Endometrium (tissue), 2 donors: ENCODE data around the gene TECTA.
"Not testable (repeated sequence)": the region's sequence is repeated elsewhere in the genome, so short reads cannot be mapped to it uniquely, and the experiment has no call there.

Experiments used
- FAIRE-seq: peaks from 2 replicates; lab custom pipeline; 2012; peaks lifted over from hg19 to GRCh38; lab: Jason Lieb, UNC
- donor health status: control.
- donor health status: control.

Gene TECTA

GRCh38 chr11:121177629-121178028 is 76.6 kb downstream of the TECTA start:
- FAIRE-seq = not testable (repeated sequence)

GRCh38 chr11:121179306-121179705 is 78.3 kb downstream of the TECTA start:
- FAIRE-seq = no peak

GRCh38 chr11:121180183-121180582 is 79.1 kb downstream of the TECTA start:
- FAIRE-seq = no peak

GRCh38 chr11:121188776-121189175 is 87.7 kb downstream of the TECTA start:
- no peak for FAIRE-seq

DNA sequence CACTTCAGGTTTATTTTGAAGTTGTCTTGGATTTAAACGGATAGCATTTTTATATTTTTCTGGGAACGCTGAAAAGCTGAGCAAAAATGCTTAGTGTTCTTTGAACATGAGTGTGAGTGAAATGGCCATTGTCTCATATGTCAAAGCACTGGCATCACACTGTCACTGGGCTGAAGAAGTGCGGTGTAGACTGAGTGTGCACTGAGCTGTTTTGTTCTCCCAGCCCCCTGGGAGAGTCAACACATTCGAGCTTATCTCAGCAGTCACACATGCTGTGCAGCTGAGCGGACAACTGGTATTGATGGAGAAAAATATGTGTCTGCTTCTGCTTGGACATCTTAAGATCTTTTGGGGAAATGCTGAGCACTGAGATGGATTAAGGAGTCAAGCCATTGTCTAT is 90.8 kb downstream of the TECTA start:
- no peak for FAIRE-seq

DNA sequence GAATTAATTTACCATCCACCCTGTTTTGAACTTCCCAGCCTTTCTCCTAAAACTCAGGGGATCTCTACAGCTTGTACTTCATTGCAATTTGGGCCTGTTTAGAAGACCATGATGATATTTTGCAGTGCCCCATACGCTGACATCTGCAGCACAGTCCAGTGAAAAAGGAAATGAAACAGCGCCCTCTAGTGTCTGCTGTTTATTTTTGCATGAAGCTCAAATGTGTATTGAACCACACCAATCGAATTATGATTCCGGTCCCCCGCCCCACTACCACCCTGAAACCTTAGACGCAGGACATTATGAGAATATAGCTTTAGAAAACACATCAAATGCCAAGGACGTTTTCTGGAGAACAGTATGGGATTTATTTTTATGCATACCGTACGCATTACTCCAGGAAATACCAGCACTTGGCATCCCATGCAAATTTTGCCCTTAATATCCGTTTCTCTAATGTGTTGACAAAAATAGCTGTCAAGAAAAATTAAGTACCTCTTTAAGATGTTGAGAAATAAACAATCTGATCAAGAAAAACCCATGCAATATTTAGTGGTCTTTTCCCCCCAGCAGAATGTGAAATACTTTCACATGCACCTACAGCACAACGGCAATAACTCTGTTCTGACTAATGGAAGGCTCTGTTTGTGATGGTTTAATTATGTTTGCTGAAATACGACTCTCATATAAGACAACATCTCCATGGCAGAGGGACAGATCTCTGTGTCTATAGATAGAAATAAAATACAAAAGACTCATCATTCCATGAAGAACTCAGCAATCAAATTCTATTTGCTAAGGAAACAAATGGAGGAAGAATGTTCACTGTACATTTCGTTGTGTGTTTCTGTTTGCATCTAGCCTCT is 93.9 kb downstream of the TECTA start:
- peak; percentile 18 for FAIRE-seq

DNA sequence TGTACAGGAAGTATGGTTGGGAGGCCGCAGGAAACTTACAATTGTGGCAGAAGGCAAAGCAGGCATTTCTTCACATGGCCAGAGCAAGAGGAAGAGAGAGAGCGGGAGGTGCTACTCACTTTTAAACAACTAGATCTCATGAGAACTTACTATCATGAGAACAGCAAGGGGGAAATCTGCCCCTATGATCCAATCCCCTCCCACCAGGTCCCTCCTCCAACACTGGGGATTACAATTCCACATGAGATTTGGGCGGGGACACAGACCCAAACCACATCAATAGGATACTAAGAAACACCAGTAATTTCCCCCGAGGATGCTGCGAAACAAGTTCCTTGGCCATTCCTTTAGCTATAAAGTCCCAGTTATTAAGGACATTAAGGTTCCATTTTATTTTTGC is 97.4 kb downstream of the TECTA start:
- FAIRE-seq = no peak

- FAIRE-seq = no peak
Measured at GRCh38 chr11:121199516-121199915, 98.5 kb downstream of the TECTA start.

- FAIRE-seq = peak; percentile 84
Measured at GRCh38 chr11:121206810-121207209, 105.8 kb downstream of the TECTA start.

GRCh38 chr11:121207485-121208115 is 106.6 kb downstream of the TECTA start:
- FAIRE-seq = peak; percentile 51

DNA sequence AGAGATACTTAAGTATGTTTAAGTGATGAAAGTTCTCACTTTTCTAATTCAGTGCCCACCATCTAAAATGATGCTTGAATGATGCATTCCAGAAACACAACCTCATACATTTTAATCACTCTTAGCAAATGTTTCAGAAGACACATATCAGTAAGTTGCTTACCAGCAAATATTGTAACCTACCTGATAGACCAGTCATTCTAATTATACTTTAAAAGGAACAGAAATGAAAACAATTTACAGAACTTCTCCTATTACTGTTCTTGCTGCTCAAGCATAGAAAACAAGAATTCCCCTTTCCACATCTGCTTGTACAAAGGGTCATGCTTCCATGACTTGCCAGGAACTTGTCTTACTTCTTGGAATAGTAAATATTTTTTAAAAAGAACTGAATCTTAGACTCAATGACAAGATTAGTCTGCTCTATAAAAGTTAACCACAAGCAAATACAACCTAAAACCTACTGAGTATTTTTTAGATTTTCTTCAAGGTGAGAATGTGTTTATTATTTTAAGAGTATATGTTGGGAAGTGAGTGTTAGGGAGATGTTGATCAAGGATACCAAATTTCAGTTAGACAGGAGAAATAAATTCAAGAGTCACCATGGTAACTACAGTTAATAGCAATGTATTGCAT is 109.5 kb downstream of the TECTA start:
- peak; percentile 41 for FAIRE-seq

- FAIRE-seq = no peak
Measured at GRCh38 chr11:121211626-121212025, 110.6 kb downstream of the TECTA start.

- no peak for FAIRE-seq
Measured at GRCh38 chr11:121212536-121213361, 111.7 kb downstream of the TECTA start.

DNA sequence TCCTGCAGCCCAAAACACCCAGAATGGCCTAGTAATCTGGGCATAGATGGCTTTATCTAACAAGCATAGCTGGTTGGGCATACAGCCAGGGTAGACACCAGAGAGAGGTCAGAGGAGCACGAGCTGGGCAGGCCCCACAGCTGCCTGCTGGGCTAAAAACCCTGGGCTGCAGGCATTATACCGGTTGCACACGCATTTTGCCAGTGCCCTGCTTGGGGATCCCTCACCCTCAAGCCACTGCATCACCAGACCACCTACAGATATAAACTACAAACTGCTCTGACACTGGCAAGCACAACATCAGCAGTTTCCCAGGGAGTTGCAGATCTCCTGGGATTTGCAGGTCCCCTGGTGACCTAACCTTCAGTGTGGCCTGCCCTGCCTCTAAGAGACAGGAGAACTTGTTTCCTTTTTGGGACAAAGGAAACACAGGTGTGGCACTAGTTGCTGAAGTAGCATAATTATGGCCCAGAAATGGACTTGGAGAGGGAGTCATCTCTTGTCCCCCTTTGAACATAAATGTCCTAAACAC is 112.4 kb downstream of the TECTA start:
- no peak for FAIRE-seq

DNA sequence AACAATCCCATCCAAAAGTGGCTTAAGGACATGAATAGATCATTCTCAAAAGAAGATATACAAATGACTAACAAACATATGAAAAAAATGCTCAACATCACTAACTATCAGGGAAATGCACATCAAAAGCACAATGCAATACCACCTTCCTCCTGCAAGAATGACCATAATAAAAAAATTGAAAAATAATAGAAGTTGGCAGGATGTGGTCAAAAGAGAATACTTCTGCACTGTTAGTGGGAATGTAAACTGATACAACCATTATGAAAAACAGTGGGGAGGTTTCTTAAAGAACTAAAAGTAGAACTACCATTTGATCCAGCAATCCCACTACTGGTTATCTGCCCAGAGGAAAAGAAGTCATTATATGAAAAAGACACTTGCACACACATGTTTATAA is 113.8 kb downstream of the TECTA start:
- FAIRE-seq = no peak

DNA sequence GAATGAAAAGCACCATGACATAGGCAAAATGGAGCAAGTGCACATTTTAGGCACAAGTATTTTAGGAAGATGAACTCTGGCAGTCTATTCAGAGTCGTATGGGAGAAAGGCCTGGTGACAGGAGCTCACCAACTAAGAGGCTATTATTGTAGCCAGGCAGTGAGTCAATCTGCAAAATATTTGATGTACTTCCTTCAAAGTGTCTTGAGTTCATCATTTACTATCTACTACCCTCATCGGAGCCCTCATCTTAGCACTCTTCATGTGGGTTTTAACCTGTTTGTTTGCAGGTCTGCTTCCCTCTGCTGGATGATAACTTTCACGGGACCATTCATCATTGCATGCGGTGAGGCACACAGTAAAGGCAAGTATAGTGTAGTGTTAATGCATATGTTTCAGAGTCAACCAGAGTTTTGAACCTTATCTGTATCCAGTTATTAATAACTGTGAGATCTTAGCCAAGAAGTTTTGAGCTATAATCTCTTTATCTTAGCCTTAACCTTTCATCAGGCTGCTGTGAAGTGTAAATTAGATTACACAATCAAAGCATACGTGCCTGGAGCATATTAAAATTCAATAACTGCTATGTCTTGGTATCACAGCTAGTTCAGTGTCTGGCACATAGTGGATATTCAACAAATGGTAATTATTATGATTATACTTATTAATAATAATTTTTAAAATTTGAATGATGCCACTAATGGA is 120.6 kb downstream of the TECTA start:
- no peak for FAIRE-seq

GRCh38 chr11:121223161-121223560 is 122.1 kb downstream of the TECTA start:
- FAIRE-seq = no peak

DNA sequence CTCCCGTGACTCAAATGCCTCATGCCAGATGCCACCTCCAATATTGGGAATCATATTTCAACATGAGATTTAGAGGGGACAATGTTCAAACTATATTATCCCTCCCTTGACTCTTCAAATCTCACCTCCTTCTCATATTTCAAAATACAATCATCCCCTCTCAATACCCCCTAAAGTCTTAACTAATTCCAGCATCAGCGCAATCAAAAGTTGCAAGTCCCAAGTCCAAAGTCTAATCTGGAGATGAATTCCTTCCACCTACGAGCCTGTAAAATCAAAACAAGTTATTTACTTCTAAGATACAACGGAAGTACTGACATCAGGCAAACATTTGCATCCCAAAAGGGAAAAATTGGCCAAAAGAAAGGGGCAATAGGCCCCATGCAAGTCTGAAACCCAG is 124.3 kb downstream of the TECTA start:
- no peak for FAIRE-seq

DNA sequence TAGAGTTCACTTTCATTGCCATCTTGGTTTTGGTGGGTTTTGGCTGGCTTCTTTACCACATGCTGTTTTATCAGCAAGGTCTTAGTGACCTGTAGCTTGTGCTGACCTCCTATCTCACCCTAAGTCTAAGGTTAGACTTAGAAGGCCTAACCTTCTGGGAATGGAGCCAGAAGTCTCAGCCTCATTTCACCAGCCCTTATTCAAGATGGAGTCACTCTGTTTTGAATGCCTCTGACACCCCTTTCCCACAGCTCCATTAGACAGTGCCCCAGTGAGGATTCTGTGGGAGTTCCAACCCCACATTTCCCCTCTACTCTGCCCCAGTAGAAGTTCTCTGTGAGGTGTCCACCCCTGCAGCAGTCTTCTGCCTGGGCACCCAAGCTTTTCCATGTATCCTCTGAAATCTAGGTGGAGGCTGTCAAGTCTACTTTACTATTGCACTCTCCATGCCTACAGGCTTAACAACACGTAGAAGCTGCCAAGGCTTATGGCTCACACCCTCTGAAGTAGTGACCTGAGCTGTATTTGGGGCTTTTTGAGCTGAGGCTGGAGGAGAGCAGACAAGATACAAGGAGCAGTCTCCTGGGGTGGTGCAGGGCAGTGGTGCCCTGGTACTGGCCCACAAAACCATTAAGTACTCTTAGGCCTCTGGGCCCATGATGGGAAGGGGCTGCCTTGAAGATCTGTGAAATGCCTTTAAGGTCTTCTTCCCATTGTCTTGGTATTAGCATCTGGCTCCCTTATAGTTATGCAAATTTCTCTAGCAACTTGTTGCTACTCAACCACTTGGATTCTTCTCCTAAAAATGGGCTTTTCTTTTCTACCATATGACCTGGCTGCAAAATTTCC is 125.6 kb downstream of the TECTA start:
- FAIRE-seq = no peak

- no peak for FAIRE-seq
Measured at GRCh38 chr11:121228851-121229250, 127.8 kb downstream of the TECTA start.
